Anterior cingulate cortex (tissue), 58 donors: ENCODE results near the gene ACTL7B.
"Not testable (repeated sequence)": the region's sequence is repeated elsewhere in the genome, so short reads cannot be mapped to it uniquely, and the experiment has no call there.

Experiments
- DNase-seq, 58 donors: peaks; one replicate each; lab custom pipeline; 2025; lab: John Stamatoyannopoulos, UW

ACTL7B gene

GRCh38 chr9:108848296-108848695, 7.5 kb downstream of the ACTL7B start:
- not testable (repeated sequence) for DNase-seq

DNA sequence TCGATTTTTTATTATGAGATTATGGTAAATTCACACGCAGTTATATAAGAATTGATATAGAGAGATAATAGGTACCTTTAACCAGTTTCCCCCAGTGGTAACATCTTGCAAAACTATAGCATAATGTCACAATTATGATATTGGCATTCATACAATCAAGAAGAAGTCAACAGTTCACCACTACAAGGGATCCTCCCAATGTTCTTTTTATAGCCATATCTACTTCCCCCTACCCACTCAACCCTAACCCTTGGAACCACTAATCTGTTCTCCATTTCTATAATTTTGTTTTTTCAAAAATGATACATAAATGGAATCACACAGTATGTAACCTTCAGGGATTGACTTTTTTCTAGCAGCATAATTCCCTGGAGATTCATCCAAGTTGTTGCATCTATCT, 9.8 kb downstream of the ACTL7B start:
- DNase-seq: no peak

DNA sequence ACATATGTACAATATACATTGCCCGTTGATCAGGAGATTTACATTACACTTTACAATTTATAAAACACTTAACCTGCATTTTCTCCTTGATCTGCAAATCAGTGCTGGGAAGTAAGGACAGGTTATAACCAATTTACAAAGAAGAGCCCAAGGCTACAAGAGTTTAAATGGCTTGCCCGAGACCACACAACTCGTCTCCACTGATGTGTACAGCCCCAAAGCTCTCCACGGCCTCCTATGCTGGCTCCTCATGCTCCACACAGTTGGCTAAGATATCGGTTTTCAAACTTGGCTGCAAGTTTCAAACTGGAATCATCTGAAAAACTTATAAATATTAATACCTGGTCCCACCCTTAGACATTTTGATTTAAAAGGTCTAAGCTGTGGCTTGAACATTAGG, 10.3 kb downstream of the ACTL7B start:
- no peak for DNase-seq

DNA sequence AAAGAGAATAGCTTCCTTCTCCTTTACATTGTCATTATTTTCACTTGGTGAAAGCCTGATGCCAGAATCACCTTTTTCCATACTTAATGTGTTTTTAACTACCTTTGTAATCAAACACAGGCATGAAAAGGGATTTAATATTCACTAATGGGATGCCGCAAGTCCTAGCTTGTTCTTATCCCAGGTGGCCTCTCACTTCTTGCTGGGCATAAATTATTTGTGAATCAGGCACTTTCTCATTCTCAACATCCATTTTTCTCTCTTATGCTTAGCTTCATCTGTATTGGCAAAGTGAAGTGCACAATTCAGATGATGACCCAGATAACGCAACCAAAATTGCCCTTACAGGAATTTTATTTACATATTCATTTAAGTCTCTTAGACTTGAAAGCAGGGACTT, 10.9 kb downstream of the ACTL7B start:
- no peak for DNase-seq

DNA sequence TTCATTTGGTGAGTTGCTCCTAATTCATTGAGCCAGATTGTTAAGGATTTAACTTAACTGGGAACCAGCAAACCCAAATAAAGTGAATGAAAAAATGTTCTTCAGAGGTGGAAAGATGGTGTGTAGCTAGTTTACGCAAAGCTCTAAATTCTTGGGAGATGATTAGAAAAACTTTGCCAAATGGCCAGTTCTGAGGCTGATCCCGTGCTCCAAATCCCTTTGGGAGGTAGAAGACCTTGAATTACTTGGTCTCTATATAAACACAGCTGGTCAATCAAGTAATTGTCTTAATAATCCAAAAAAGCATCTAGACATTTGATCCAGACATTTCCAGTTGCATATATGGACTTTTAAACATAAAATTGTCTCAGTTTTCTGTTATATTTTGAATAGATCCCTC, 11.4 kb downstream of the ACTL7B start:
- no peak for DNase-seq

GRCh38 chr9:108842610-108843295, 13.0 kb downstream of the ACTL7B start:
- DNase-seq: no peak

DNA sequence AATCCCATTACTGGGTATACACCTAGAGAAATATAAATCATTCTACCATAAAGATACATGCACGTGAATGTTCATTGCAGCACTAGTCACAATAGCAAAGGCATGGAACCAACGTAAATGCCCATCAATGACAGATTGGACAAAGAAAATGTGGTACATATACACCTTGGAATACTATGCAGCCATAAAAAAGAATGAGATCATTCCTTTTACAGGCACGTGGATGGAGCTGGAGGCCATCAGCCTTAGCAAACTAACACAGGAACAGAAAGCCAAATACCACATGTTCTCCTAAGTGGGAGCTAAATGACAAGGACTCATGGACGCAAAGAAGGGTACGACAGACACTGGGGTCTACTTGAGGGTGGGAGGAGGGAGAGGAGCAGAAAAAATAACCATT, 16.2 kb downstream of the ACTL7B start:
- not testable (repeated sequence) for DNase-seq

- no peak for DNase-seq
Observed at GRCh38 chr9:108838017-108838416, 17.8 kb downstream of the ACTL7B start.

GRCh38 chr9:108837530-108837929, 18.3 kb downstream of the ACTL7B start:
- no peak for DNase-seq

GRCh38 chr9:108836781-108837180, 19.0 kb downstream of the ACTL7B start:
- no peak for DNase-seq

DNA sequence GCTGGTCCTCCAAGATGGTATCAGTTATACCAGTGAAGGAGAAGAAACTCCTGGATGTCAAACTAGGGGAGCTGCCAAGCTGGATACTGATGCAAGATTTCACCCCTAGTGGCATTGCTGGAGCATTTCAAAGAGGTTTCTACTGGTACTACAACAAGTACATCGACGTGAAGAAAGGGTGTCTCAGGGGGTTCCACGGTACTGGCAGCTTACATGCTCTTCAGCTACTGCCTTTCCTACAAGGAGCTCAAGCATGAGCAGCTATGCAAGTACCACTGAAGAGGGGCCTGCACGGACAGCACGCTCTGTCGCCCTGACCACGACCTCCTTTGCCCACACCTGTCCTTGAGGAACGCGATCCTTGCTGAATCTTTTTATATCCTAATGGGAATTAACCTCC, 19.5 kb downstream of the ACTL7B start:
- no peak for DNase-seq

GRCh38 chr9:108835831-108836230, 20.0 kb downstream of the ACTL7B start:
- DNase-seq: no peak

DNA sequence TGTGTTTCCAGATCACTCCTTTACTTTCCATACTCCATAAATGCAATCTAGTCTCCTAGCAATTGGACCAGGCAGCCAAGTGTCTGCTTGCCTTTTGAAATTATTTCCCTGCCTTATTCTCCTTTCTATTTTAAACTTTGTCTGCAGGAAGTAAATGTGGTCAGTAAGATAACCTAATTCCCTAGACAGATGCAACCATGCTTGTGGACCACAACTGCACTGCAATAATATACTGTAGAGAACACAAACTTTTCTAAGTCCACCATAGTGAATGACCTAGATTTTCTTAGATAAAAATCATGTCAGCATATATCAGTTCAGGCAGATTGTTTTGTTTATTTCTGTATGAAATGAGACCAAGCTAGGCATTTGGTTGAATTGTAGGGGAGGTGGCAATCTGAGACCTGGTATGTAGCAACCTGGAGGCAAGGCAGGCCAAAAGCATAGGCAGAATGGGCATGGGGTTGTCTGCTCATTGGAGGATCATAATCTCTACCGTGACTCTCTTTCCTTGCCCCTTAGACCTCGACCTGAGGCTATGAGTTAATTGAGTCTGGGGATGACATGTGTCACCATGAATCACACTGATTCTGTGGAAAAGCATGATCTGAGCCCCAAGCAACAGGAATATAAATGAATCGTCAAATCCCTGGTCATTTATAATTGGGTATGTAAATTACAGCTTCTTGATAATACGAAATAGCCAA, 20.7 kb downstream of the ACTL7B start:
- DNase-seq: no peak

DNA sequence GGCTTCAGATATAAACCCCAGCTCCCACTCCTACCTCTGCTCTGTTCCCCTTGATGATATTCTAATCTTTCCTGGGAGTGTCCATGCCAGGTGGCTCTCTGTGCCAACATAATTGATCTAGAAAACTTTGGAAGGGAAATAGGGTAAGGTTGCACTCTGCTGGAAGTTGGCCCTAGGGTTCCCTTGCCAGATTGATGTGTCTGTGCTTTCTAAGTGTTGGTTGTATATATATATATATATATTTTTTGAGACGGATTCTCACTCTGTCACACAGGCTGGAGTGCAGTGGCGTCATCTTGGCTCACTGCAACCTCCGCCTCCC, 23.6 kb downstream of the ACTL7B start:
- no peak for DNase-seq

- DNase-seq: no peak
Observed at GRCh38 chr9:108831496-108832178, 24.1 kb downstream of the ACTL7B start.

DNA sequence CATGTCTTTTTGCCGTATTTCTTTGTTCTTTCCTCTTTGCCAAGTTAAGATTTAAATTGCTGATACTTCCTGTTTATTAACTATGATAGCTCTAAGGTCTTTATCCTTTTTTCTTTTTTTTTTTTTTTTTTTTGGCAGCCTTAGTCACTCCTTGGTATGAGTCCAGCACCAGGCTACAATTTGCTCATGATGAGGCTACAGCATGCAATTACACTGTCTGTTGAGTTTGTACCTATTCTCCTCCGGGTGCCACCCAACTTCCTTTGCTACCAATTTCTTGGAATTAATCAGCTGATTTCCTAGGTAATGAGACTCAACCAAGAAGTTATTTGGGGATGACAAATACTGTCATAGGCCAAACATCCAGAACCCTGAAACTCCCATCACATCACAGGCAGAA, 25.5 kb downstream of the ACTL7B start:
- DNase-seq: no peak

GRCh38 chr9:108823829-108824228, 32.0 kb downstream of the ACTL7B start:
- no peak for DNase-seq

- peak in 1 of 58 donors; percentile 4 for DNase-seq
Observed at GRCh38 chr9:108816037-108816436, 39.7 kb downstream of the ACTL7B start.

DNA sequence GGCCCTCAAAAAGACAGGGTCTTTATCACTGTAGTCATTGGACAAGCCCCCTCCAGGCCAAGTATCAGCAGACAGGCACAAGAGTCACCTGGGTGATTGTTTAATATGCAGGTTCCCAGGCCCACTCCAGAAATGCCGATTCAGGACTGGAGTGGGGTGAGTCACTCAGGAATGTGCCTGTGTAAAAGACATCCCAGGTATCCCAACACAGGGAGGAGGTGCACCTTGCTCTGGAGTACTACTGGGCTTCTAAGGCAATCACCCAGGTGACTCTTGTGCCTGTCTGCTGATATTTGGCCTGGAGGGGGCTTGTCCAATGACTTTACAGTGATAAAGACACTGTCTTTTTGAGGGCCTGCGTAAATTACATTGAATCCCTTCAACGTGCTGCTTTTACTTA, 40.6 kb downstream of the ACTL7B start:
- no peak for DNase-seq

DNA sequence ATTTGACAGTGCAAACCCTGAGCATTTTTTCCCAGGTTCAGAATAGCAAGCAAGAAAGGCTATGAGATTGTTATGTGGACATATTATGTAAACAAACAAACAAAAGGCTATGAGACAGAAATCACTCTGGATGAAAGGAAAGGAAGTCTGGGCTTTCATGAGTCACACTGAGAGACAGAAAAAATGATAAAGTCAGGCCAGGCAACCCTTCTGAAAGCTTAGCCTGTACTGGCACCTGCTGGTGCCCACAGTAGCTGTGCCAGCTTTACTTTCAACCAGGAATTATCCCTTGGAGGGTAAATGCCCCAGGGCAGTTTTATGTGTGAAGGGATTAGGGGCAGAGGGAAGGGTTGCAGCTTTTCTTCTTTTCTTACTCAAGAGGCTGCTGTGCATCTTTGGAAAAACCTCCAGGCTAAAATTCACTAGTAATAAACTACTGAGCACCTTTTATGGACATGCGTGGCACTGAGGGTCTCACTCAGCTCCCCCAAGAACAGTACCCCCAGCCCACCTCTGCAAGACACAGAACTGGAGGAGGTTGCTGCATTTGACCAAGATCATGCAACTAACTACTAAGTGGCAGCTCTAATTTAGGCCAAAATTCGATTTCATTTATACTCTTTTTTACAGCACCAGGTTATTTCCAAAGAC, 41.7 kb downstream of the ACTL7B start:
- DNase-seq: peak in 14 of 58 donors; percentile 1 to 48 (median 5)

GRCh38 chr9:108812396-108813025, 43.3 kb downstream of the ACTL7B start:
- no peak for DNase-seq
